ENCODE measurements around the gene FCRLB. TPM values are rescaled to one million over a fixed set of nuclear protein-coding genes. Genes with fewer than 3 reads are reported as not detected.
A peak's percentile ranks its signal among the peaks of the same experiment; 100 is the strongest.

FCRLB gene
- total and polyA plus RNA-seq, 9 of the 15 experiments (the other 6 are each of a cell fraction or from before 2014, with no cell fraction given) = 0.20 to 4.6 (median 1.3) TPM

GRCh38 chr1:161766102-161766981, 45.0 kb downstream of the FCRLB start, which contains the start of gene ATF6 (continued):
- no peak for TF ChIP-seq TFE3 (CRISPR knock-in tag; IDR thresholded peaks at IDR 0.05)
- TF ChIP-seq SIN3A (IDR thresholded peaks at IDR 0.05; ENCODE audit: borderline replicate concordance in 2 of 2, control insufficient read depth in 1 of 2, low read depth in 2 of 2, low read length in 2 of 2) = peak in 1 of 2 experiments; percentile 81; a peak in 1 of 4 replicates
- TF ChIP-seq MEF2D (tag; conservative IDR thresholded peaks at IDR 0.05; ENCODE audit: low read depth) = no peak
- TF ChIP-seq, protein P1, sequence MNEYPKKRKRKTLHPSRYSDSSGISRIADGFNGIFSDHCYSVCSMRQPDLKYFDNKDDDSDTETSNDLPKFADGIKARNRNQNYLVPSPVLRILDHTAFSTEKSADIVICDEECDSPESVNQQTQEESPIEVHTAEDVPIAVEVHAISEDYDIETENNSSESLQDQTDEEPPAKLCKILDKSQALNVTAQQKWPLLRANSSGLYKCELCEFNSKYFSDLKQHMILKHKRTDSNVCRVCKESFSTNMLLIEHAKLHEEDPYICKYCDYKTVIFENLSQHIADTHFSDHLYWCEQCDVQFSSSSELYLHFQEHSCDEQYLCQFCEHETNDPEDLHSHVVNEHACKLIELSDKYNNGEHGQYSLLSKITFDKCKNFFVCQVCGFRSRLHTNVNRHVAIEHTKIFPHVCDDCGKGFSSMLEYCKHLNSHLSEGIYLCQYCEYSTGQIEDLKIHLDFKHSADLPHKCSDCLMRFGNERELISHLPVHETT (CRISPR knock-in tag; conservative IDR thresholded peaks at IDR 0.05 in 1 of 2, IDR thresholded peaks at IDR 0.05 in 1 of 2) = peak in 1 of 2 experiments; percentile 77; a peak in 2 of 4 replicates
- peak; percentile 100 for TF ChIP-seq MTA3 (IDR thresholded peaks at IDR 0.05; ENCODE audit: borderline replicate concordance)
- TF ChIP-seq LARP7 (IDR thresholded peaks at IDR 0.05) = 0 out of 2 replicates have a peak, but pooled peaks have one; percentile 67
- no peak for TF ChIP-seq KAT2B (IDR thresholded peaks at IDR 0.05; ENCODE audit: low read depth, low read length)
- TF ChIP-seq, protein P2, sequence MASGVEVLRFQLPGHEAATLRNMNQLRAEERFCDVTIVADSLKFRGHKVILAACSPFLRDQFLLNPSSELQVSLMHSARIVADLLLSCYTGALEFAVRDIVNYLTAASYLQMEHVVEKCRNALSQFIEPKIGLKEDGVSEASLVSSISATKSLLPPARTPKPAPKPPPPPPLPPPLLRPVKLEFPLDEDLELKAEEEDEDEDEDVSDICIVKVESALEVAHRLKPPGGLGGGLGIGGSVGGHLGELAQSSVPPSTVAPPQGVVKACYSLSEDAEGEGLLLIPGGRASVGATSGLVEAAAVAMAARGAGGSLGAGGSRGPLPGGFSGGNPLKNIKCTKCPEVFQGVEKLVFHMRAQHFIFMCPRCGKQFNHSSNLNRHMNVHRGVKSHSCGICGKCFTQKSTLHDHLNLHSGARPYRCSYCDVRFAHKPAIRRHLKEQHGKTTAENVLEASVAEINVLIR (CRISPR knock-in tag; IDR thresholded peaks at IDR 0.05) = peak; percentile 79
- no peak for TF ChIP-seq DACH1 (IDR thresholded peaks at IDR 0.05; ENCODE audit: partially characterized antibody)
- peak; percentile 95 for TF ChIP-seq XRCC5 (IDR thresholded peaks at IDR 0.05; ENCODE audit: low read depth, low read length)
- TF ChIP-seq JUND (IDR thresholded peaks at IDR 0.05; ENCODE audit: borderline replicate concordance, low read depth, low read length) = peak; percentile 76; the same call in 1 of the 2 replicates
- peak; percentile 73; the same call in 2 of the 3 replicates for TF ChIP-seq JUND (tag; IDR thresholded peaks at IDR 0.05; ENCODE audit: borderline replicate concordance, low read depth, low read length)
- 0 out of 2 replicates have a peak, but pooled peaks have one; percentile 32 for TF ChIP-seq ZNF431 (CRISPR knock-in tag; IDR thresholded peaks at IDR 0.05)
- peak; percentile 38; the same call in 1 of the 2 replicates for TF ChIP-seq ZNF76 (CRISPR knock-in tag; IDR thresholded peaks at IDR 0.05; ENCODE audit: borderline replicate concordance)
- no peak for TF ChIP-seq ZNF282 (CRISPR knock-in tag; IDR thresholded peaks at IDR 0.05)
- TF ChIP-seq MLLT1 (IDR thresholded peaks at IDR 0.05) = peak in 1 of 2 experiments; percentile 51; a peak in 1 of 4 replicates
- TF ChIP-seq L3MBTL2 (IDR thresholded peaks at IDR 0.05) = peak; percentile 76
- peak; percentile 65; the same call in 1 of the 2 replicates for TF ChIP-seq ZNF766 (CRISPR knock-in tag; conservative IDR thresholded peaks at IDR 0.05)
- TF ChIP-seq MAZ (CRISPR knock-in tag; conservative IDR thresholded peaks at IDR 0.05 in 1 of 2, IDR thresholded peaks at IDR 0.05 in 1 of 2) = peak in 1 of 2 experiments; percentile 49; a peak in 2 of 4 replicates

All from K562 (cell line).